Measurements from ENCODE around the gene IL17RC. TPM values are rescaled to one million over a fixed set of nuclear protein-coding genes. Genes with fewer than 3 reads are reported as not detected.
"Not testable (repeated sequence)": the region's sequence is repeated elsewhere in the genome, so short reads cannot be mapped to it uniquely, and the experiment has no call there.

Gene IL17RC
- total RNA-seq, 8 experiments from 2014 or later, result 2.7 to 50.7 (median 10.6) TPM

DNA sequence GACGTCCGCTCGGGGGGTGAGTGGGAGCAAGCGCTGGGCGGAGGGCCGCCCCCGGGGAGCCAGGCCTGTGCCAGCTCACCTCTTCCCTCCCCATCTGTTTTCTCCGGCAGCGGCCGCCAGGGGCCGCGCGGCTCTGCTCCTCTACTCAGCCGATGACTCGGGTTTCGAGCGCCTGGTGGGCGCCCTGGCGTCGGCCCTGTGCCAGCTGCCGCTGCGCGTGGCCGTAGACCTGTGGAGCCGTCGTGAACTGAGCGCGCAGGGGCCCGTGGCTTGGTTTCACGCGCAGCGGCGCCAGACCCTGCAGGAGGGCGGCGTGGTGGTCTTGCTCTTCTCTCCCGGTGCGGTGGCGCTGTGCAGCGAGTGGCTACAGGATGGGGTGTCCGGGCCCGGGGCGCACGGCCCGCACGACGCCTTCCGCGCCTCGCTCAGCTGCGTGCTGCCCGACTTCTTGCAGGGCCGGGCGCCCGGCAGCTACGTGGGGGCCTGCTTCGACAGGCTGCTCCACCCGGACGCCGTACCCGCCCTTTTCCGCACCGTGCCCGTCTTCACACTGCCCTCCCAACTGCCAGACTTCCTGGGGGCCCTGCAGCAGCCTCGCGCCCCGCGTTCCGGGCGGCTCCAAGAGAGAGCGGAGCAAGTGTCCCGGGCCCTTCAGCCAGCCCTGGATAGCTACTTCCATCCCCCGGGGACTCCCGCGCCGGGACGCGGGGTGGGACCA is 16.1 kb downstream of the IL17RC start:
- peak overlapping the region; percentile 58 to 78 (median 63) for H3K4me3 ChIP-seq
- peak overlapping the region; percentile 63 to 86 for H3K27ac ChIP-seq
- peak; percentile 61 to 72 (median 68) for ATAC-seq (replicated peaks in 6 of 8)
- 1 to 20% (median 3%) methylated on average over 1 to 39 of the region's 77 CpGs; no CpG with 5 or more reads in 6 of the 10 experiments for whole genome bisulfite sequencing, 10 experiments
- H3K4me1 ChIP-seq (replicated peaks in 1 of 2), result peaks cover 7 to 8% of the 10 kb centered on the region in 2 donors
- in situ Hi-C loops (cut with MboI; ENCODE audit: low pct_unique_long_range_greater_than_20kb in 2 of 9, low sequenced_read_pairs in 9 of 9, unreplicated experiment in 9 of 9), result no loop called here

DNA sequence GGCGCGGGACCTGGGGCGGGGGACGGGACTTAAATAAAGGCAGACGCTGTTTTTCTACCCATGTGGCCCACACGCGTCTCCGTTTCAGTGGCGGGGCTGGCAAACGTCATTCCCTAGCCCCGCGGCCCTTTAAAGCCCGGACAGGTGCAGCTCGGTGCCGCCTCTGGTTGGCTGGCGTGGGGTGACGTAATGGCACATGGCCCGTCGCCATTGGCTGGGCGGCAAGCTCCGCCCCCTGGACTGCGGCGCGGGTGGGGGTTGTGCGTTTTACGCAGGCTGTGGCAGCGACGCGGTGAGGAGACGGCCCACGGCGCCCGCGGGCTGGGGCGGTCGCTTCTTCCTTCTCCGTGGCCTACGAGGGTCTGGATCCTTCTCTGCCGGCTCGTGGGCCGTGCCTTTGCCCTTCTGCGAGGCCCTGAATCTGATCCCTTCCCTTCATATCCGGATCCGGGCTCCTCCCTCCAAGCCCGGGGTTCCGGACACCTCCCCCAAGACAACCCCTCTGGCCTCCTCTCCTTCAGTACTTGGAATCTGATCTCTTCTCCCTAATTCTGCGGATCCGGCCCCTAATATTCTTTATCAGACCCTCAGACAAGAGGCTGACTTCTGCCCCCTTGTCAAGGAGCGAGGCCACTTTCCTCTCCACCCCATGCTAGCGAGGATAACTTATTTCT is 16.8 kb downstream of the IL17RC start, which contains the start of gene CRELD1:
Gene CRELD1 (plus strand): TSS at position 274 of the 674 bp plus-strand sequence. CDS start 605 bp downstream, outside the sequence.
- peaks cover 7 to 8% of the 10 kb centered on the region in 2 donors for H3K4me1 ChIP-seq (replicated peaks in 1 of 2)
- WGBS, 10 experiments, result 0 to 20% (median 0%) methylated on average over 1 to 6 of the region's 50 CpGs; no CpG with 5 or more reads in 5 of the 10 experiments
- H3K4me3 ChIP-seq, result peak within 1 kb of the TSS; percentile 58 to 78 (median 63)
- peak within 1 kb of the TSS; percentile 78 to 86 for H3K27ac ChIP-seq
- peak; percentile 80 to 90 (median 87) for ATAC-seq (replicated peaks in 6 of 8)
- in situ Hi-C loops (cut with MboI; ENCODE audit: low pct_unique_long_range_greater_than_20kb in 2 of 9, low sequenced_read_pairs in 9 of 9, unreplicated experiment in 9 of 9), result no loop called here

DNA sequence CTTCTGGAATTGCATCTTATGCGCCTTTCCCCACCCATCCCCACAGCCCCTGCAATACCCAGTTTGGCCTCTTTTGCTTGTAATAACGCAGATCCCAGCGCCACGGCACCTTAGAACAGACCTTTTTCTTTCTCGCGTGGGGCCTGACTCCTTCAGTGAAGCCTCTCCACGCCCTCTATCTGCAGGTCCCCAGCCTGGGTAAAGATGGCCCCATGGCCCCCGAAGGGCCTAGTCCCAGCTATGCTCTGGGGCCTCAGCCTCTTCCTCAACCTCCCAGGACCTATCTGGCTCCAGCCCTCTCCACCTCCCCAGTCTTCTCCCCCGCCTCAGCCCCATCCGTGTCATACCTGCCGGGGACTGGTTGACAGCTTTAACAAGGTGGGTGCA is 17.3 kb downstream of the IL17RC start:
- Histone ChIP-seq H3K4me3 (peak overlapping the region; percentile 58 to 78 (median 63)), H3K4me1 (replicated peaks in 1 of 2) (peaks cover 7 to 8% of the 10 kb centered on the region in 2 donors), H3K27ac (peak overlapping the region; percentile 78 to 86)
- WGBS, 10 experiments, result 0 to 20% (median 13%) methylated on average over 1 to 6 of the region's 11 CpGs; no CpG with 5 or more reads in 7 of the 10 experiments
- peak in 3 of 8 experiments; percentile 10 to 24 (median 15) for ATAC-seq (replicated peaks in 6 of 8)
- in situ Hi-C loops (cut with MboI; ENCODE audit: low pct_unique_long_range_greater_than_20kb in 2 of 9, low sequenced_read_pairs in 9 of 9, unreplicated experiment in 9 of 9), result no loop called here

DNA sequence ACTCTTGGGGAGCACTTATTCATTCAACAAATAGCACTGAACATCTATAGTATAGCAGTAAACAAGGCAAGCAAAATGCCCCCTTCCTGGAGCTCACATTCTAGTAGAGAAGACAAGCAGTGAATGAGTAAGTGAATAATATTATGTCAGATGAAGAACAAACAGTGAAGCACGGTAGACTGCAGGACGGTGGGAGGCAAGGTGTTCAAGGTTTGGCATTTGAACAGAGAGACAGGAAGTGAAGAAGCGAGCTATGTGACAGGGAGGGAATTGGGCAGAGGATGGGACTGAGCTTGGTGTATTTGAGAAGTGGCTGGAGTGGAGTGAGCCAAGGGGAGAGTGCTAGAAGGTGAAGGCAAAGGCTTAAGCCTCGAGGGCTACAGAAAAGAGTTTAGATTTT is 18.1 kb downstream of the IL17RC start:
- WGBS, 10 experiments, result 67 to 100% (median 77%) methylated on average over 1 to 4 of the region's 4 CpGs; no CpG with 5 or more reads in 2 of the 10 experiments

DNA sequence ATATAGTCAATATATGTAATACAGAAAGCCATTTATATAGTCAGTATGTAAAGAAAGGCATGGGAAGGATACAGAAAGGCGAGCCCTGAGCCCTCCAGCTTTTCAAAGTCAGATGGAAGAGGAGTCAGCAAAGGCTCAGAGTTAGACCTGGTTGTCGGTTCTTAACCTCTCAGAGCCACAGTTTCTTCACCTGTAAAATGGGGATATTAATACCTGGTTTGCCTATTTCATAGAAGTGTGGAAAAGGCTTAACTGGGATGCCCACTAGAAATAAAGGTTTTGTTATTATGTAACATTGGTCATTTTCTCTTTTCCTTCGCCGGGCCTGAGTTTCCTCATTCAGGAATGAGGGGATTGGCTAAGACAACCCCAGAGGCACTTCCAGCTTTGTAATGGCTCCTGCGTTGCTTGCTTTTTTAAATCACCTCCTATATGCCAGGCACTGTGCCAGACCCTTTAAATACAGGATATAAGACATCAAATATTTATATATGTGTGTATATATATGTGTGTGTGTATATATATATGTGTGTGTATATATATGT is 19.1 kb downstream of the IL17RC start:
- H3K4me3 ChIP-seq, result no peak overlapping the region
- 33 to 100% (median 100%) methylated on average over 1 to 5 of the region's 5 CpGs for WGBS, 10 experiments
- H3K4me1 ChIP-seq (replicated peaks in 1 of 2), result peaks cover 7 to 8% of the 10 kb centered on the region in 2 donors
- no peak overlapping the region for H3K27ac ChIP-seq
- in situ Hi-C loops (cut with MboI; ENCODE audit: low pct_unique_long_range_greater_than_20kb in 2 of 9, low sequenced_read_pairs in 9 of 9, unreplicated experiment in 9 of 9), result no loop called here
- ATAC-seq (replicated peaks in 6 of 8), result no peak

More for the DNA sequence above, 18.1 kb downstream of the IL17RC start:
- Histone ChIP-seq H3K4me3 (peak overlapping the region in 2 of 5 donors; percentile 58 to 63), H3K4me1 (replicated peaks in 1 of 2) (peaks cover 7 to 8% of the 10 kb centered on the region in 2 donors), H3K27ac (no peak overlapping the region)
- in situ Hi-C loops (cut with MboI; ENCODE audit: low pct_unique_long_range_greater_than_20kb in 2 of 9, low sequenced_read_pairs in 9 of 9, unreplicated experiment in 9 of 9), result no loop called here
- ATAC-seq (replicated peaks in 6 of 8), result no peak

DNA sequence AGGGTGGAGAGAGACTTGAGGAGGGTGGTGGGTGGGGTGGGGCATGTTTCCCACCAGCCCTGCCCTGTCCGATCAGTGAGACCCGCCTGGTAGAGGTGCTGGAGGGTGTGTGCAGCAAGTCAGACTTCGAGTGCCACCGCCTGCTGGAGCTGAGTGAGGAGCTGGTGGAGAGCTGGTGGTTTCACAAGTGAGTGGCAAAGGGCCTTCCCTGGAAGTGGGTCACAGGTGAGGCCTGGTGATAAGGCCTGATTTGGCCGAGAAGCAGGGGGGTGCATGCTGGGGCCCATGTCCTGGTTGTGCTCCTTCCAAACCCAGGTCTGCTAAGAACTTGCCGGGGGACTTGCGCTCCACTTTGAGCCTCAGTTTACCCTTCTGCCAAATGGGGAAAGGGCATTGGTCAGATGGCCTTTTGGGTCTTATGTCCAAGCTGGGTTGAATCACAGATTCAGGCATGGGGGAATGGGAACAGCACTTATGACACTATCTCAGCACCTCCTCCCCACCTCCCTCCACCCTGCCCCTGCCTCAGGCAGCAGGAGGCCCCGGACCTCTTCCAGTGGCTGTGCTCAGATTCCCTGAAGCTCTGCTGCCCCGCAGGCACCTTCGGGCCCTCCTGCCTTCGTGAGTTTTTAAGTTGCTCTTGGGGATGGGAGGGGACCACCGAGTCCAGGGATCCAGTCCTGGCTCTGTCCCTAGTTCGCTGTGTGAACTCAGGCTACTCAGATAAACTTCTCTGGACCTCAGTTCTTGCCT is 20.8 kb downstream of the IL17RC start:
- Histone ChIP-seq H3K27ac (no peak overlapping the region), H3K4me3 (no peak overlapping the region), H3K4me1 (replicated peaks in 1 of 2) (peaks cover 7 to 8% of the 10 kb centered on the region in 2 donors)
- no peak for ATAC-seq (replicated peaks in 6 of 8)
- in situ Hi-C loops (cut with MboI; ENCODE audit: low pct_unique_long_range_greater_than_20kb in 2 of 9, low sequenced_read_pairs in 9 of 9, unreplicated experiment in 9 of 9), result no loop called here
- WGBS, 10 experiments, result 90 to 100% (median 100%) methylated on average over 1 to 2 of the region's 13 CpGs; no CpG with 5 or more reads in 7 of the 10 experiments

DNA sequence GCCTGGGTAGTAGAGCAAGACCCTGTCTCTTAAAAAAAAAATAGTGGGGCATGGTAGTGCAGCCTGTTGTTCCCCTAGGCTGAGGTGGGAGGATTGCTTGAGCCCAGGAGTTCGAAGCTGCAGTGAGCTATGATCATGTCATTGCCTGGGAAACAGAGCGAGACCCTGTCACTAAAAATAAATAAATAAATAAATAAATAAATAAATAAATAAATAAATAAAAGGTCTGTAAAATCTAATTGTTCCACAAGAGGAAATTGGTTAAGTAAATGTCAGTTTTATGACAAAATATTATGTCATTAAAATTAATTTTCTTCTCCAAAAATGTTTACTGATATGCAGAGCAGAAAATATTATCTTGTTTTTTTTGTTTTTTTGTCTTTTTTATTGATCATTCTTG is 22.1 kb downstream of the IL17RC start:
- ATAC-seq (replicated peaks in 6 of 8), result no peak
- 67 to 100% (median 96%) methylated on average over 1 to 2 of the region's 2 CpGs; no CpG with 5 or more reads in 1 of the 10 experiments for WGBS, 10 experiments
- in situ Hi-C loops (cut with MboI; ENCODE audit: low pct_unique_long_range_greater_than_20kb in 2 of 9, low sequenced_read_pairs in 9 of 9, unreplicated experiment in 9 of 9), result no loop called here
- H3K4me3 ChIP-seq, result no peak overlapping the region
- peaks cover 7 to 8% of the 10 kb centered on the region in 2 donors for H3K4me1 ChIP-seq (replicated peaks in 1 of 2)
- no peak overlapping the region for H3K27ac ChIP-seq

DNA sequence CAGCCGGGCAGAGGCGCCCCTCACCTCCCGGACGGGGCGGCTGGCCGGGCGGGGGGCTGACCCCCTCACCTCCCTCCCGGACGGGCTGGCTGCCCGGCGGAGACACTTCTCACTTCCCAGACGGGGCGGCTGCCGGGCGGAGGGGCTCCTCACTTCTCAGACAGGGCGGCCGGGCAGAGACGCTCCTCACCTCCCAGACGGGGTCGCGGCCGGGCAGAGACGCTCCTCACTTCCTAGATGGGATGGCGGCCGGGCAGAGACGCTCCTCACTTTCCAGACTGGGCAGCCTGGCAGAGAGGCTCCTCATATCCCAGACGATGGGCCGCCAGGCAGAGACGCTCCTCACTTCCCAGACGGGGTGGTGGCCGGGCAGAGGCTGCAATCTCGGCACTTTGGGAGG is 23.0 kb downstream of the IL17RC start:
- ATAC-seq (replicated peaks in 6 of 8); H3K4me1 ChIP-seq (replicated peaks in 1 of 2); H3K27ac ChIP-seq; in situ Hi-C loops (cut with MboI; ENCODE audit: low pct_unique_long_range_greater_than_20kb in 2 of 9, low sequenced_read_pairs in 9 of 9, unreplicated experiment in 9 of 9); H3K4me3 ChIP-seq: not testable (repeated sequence)
- whole genome bisulfite sequencing, 10 experiments, result no CpG with 5 or more reads among the region's 32 CpGs

DNA sequence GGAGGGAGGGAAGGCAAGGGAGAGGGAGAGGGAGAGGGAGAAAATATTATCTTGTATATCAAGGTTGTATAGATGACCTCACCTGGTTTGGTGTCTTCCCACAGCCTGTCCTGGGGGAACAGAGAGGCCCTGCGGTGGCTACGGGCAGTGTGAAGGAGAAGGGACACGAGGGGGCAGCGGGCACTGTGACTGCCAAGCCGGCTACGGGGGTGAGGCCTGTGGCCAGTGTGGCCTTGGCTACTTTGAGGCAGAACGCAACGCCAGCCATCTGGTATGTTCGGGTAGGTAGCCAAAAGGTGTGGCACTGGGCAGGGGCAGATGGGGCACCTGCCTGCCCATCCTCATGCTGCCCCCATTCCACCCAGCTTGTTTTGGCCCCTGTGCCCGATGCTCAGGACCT is 23.8 kb downstream of the IL17RC start:
- in situ Hi-C loops (cut with MboI; ENCODE audit: low pct_unique_long_range_greater_than_20kb in 2 of 9, low sequenced_read_pairs in 9 of 9, unreplicated experiment in 9 of 9), result no loop called here
- H3K27ac ChIP-seq, result no peak overlapping the region
- no peaks in the 10 kb centered on the region for H3K4me1 ChIP-seq (replicated peaks in 1 of 2)
- no peak overlapping the region for H3K4me3 ChIP-seq
- WGBS, 10 experiments, result 80 to 100% (median 100%) methylated on average over 1 to 4 of the region's 10 CpGs; no CpG with 5 or more reads in 6 of the 10 experiments
- no peak for ATAC-seq (replicated peaks in 6 of 8)

DNA sequence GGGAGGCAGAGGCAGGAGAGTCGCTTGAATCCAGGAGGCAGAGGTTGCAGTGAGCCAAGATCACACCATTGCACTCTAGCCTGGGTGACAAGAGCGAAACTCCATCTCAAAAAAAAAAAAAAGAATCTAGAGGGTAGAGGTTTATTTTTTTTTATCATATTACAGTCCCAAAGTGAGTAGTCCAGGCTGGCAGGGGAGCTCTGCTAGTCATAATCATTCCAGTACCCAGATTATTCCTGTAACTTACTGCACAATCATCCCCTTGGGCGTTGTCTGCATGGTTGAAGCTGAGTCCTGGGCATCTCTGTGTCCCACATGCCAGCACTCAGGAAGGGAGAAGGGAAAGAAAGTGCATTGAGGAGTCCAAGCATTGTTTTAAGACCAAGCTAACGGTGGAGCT is 25.3 kb downstream of the IL17RC start:
- H3K4me1 ChIP-seq (replicated peaks in 1 of 2), result no peaks in the 10 kb centered on the region
- no peak overlapping the region for H3K27ac ChIP-seq
- no peak overlapping the region for H3K4me3 ChIP-seq
- in situ Hi-C loops (cut with MboI; ENCODE audit: low pct_unique_long_range_greater_than_20kb in 2 of 9, low sequenced_read_pairs in 9 of 9, unreplicated experiment in 9 of 9), result no loop called here
- WGBS, 10 experiments, result 38 to 100% (median 88%) methylated on average over 1 to 4 of the region's 4 CpGs; no CpG with 5 or more reads in 3 of the 10 experiments
- ATAC-seq (replicated peaks in 6 of 8), result no peak

DNA sequence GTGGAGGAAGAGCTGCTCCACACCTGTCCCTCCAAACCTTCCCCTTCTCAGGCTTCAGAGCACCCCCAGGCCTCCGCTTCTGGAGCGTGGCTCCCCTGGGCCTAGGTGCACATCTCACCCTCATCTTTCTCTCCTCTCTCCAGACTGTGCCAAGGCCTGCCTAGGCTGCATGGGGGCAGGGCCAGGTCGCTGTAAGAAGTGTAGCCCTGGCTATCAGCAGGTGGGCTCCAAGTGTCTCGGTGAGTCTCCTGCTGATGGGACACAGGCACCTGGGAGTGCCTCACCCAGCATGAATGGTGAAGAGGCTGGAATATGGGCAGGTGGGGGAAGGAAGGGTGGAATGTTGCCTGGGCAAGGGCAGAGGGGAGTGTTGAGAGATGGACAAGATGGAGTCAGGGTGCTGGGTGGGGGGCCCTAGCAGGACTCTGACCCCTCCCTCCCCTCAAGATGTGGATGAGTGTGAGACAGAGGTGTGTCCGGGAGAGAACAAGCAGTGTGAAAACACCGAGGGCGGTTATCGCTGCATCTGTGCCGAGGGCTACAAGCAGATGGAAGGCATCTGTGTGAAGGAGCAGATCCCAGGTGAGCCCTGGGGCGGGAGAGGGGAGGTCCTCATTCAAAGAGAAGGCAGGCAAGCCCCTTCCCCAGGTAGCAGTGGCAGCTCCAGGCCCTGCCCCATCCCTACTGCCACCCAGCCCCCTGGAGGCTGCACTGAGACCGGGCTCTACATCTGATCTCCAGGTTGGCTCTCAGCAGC is 26.2 kb downstream of the IL17RC start:
- in situ Hi-C loops (cut with MboI; ENCODE audit: low pct_unique_long_range_greater_than_20kb in 2 of 9, low sequenced_read_pairs in 9 of 9, unreplicated experiment in 9 of 9), result no loop called here
- no peak overlapping the region for H3K27ac ChIP-seq
- no peaks in the 10 kb centered on the region for H3K4me1 ChIP-seq (replicated peaks in 1 of 2)
- ATAC-seq (replicated peaks in 6 of 8), result no peak
- H3K4me3 ChIP-seq, result no peak overlapping the region
- WGBS, 10 experiments, result 20 to 80% methylated on average over 1 of the region's 11 CpGs; no CpG with 5 or more reads in 8 of the 10 experiments

DNA sequence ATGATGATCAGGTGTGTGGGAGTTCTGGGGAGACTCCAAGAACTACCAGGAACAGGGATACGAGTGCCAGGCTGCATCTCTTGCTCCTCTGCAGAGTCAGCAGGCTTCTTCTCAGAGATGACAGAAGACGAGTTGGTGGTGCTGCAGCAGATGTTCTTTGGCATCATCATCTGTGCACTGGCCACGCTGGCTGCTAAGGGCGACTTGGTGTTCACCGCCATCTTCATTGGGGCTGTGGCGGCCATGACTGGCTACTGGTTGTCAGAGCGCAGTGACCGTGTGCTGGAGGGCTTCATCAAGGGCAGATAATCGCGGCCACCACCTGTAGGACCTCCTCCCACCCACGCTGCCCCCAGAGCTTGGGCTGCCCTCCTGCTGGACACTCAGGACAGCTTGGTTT is 27.4 kb downstream of the IL17RC start:
- Histone ChIP-seq H3K4me1 (replicated peaks in 1 of 2) (no peaks in the 10 kb centered on the region), H3K4me3 (no peak overlapping the region), H3K27ac (no peak overlapping the region)
- no peak for ATAC-seq (replicated peaks in 6 of 8)
- in situ Hi-C loops (cut with MboI; ENCODE audit: low pct_unique_long_range_greater_than_20kb in 2 of 9, low sequenced_read_pairs in 9 of 9, unreplicated experiment in 9 of 9), result no loop called here
- WGBS, 10 experiments, result 33 to 94% (median 80%) methylated on average over 1 to 5 of the region's 11 CpGs; no CpG with 5 or more reads in 5 of the 10 experiments

All from motor neuron (in vitro differentiated cells).